Dermis microvascular lymphatic vessel endothelial cell (primary cell): Measurements from ENCODE around the gene CBX5. TPM values are rescaled to one million over a fixed set of nuclear protein-coding genes. Genes with fewer than 3 reads are reported as not detected.
"Not testable (repeated sequence)": the region's sequence is repeated elsewhere in the genome, so short reads cannot be mapped to it uniquely, and the experiment has no call there.

Experiments
- DNase-seq, 2 donors: peaks; one replicate each; pipeline versions ENCODE4 v3.0.0 to v3.0.0-alpha.2; 2010; ENCODE audit warnings: low read depth in 2 of 2
- total RNA-seq: library from RNA; depleted of rRNA; stranded (reverse); fragments of >200 nt; gene quantifications from 2 replicates; pipeline ENCODE4 v1.2.1, GENCODE V29; 2014

CBX5 gene
- 30.9 and 31.9 TPM in 2 replicates for total RNA-seq

DNA sequence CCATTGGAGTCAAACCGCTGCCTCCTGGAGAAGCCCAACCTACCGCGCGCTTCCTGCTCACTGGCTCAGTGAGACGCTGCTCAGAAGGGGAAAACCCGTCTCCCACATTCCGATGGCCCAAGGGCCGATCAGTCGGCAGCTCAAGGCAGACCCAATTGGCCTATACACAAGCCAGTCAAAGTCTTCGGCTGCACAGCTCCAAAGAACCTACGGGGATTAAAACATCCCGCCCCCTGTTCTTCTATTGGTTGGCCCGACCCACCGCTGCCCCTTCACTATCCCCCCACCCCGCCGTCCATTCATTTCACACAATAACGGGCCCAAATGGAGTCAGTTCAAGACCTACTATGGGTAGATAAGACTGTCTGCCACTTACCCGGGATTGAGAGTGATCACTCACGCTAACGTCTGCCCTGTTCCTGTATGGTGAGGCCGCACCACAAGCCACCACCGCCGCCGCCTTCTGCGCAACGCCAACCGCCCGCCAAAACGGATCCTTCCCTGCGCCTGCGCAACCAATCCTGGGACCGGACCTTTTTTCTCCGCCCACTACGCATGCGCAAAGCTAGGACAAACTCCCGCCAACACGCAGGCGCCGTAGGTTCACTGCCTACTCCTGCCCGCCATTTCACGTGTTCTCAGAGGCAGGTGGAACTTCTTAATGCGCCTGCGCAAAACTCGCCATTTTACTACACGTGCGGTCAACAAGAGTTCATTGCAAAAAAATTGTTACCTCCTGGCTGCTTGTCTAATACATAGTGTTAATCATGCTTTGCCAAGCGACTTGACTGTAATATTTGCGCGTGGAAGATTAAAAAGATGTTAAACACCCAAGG lies at the start of gene CBX5:
TSS of gene CBX5 (minus strand) at position 491 of the 836 bp plus-strand sequence. CDS start 22,472 bp downstream, outside the sequence.
- DNase-seq: peak; percentile 99 to 100

DNA sequence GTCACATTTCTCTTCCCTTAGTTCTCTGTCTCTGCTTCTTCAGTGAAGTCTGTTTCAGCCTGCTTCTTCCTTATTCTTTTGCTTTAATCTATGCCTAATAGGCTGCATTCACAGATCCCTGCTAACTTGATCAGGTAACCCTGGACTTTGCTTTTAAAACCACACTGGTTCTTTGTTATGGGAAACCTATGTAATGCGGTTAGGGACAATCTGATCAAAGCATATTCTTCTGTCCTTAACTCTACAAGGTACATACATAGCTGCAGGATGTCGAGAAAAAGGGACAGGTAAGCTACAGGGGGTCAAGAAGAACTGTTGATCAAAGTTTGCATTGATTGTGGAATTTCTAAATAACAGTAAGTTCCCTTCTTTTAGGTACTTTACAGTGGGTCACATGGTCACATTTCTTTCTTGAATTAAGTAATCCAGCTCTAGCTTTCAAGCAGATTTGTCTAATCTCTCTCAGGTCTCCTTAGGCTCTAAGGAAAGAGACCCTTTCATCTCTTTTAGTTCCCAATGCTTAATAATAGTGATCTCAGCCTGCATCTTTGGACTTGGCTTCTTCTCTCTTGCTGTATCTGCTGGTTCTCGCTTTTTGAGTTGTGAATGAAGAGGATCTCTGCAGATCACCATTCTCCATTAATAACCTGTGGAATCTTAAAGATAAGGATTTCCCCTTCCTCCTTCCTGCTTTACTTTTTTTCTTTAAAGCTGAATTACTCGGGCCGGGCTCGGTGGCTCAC lies 48.8 kb upstream of the CBX5 start:
- DNase-seq: no peak

DNA sequence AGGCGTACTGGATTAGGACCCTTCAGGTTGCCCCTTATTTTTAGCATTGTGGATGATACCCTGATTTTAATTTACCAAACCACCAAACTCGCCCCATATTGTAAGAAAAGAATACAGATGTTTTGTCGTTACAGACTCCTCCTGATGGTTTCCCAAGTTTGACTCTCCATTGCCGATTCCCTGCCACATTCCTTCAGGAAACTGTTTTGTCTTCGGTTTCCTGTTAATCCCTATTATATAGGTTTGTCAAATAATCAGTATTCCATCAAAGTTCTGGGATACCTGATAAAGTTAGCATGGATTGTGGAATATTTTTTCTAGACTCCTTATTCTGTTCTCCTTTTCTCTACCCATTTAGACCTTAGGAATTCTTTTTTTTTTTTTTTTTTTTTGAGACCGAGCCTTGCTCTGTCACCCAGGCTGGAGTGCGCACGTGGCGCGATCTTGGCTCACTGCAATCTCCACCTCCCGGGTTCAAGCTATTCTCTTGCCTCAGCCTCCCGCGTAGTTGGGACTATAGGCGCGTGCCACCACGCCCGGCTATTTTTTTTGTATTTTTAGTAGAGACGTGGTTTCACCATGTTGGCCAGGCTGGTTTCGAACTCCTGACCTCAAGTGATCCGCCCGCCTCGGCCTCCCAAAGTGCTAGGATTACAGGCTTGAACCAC lies 45.7 kb upstream of the CBX5 start:
- not testable (repeated sequence) for DNase-seq

DNA sequence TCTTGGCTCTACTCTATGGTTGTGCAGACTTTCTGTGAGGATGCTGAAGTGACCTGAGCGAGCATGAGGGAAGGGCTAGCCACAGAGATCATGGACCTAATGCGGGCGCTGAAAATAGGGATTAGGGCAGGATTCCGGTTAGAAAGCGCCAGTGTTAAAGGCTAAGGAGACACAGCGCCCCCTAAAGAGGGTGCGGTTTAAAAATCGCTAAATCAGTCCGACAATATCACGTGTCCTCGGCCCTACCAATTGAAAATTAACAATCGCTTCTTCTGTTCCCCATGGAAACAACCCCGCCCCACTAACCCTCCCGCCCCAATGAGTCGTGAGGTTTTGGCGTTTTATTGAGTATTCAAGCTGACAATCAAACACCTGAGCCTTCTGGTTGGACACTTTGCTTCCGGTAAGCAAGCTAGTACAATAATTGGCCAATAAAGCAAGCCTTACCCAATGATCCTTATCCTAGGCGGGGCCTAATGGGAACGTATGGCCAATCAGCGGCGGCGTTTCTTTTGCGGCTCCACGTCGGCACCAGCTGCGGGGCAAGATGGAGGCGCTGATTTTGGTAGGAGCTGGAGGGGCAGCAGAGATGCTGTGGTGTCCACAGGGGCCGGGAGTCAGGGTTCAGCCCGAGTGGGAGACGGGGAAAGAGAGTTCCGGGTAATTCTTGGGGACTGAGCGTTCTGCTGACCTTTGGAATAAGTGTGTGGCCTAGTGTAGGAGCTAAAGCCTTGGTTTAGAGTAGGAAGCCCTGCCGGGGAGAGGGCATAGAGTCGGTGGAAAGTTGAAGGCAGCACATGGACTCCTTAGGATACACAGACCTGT lies 44.9 kb upstream of the CBX5 start, which contains the start of gene COPZ1:
TSS of gene COPZ1 (plus strand) at position 515 of the 825 bp plus-strand sequence. CDS start at position 548, 33 bp downstream.
- DNase-seq: peak; percentile 99 to 100

DNA sequence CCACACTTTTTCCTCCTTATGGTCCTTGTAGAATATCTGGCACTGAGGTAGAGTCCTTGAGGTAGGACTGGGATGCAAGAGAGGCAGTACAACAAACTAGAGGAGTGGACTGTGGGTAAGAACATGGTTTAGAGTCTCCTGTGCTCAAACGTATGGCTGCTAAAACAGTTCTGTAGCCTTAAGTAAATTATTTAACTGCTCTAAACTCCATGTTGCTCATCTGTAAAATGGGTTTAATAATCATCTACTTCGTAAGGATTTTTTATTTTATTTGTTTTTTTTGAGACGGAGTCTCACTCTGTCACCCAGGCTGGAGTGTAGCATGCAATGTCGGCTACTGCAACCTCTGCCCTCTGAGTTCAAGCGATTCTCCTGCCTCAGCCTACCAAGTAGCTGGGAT lies 41.4 kb upstream of the CBX5 start:
- no peak for DNase-seq

DNA sequence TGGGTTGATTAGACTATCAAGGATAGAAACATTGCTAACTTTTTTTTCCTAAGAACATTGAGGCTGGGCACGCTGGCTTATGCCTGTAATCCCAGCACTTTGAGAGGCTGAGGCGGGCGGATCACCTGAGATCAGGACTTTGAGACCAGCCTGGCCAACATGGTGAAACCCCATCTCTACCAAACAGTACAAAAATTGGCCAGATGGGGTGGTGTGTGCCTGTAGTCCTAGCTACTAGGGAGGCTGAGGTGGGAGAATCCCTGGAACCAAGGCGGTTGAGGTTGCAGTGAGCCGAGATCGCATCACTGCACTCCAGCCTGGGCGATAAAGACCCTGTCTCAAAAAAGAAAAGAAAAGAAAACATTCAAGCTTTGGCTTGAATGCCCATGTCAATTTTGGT lies 32.4 kb upstream of the CBX5 start:
- not testable (repeated sequence) for DNase-seq

DNA sequence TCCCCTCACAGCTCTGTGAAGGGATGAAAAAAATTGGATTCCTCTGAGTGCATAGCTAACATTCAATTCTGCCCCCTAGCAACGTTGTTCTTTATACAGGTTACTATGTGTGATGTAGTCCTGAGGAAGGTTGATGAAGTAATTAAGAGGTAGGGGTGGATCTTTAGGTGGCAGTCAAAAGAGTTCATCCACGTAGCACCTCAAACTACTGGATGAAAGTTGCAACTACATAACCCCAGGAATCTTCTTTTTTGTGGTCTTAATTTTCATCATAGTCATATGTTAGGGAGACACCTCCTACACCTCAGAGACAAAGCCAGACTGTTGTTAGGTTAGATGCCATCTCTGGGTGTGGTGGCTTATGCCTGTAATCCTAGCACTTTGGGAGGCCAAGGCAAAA lies 31.1 kb upstream of the CBX5 start:
- DNase-seq: no peak

DNA sequence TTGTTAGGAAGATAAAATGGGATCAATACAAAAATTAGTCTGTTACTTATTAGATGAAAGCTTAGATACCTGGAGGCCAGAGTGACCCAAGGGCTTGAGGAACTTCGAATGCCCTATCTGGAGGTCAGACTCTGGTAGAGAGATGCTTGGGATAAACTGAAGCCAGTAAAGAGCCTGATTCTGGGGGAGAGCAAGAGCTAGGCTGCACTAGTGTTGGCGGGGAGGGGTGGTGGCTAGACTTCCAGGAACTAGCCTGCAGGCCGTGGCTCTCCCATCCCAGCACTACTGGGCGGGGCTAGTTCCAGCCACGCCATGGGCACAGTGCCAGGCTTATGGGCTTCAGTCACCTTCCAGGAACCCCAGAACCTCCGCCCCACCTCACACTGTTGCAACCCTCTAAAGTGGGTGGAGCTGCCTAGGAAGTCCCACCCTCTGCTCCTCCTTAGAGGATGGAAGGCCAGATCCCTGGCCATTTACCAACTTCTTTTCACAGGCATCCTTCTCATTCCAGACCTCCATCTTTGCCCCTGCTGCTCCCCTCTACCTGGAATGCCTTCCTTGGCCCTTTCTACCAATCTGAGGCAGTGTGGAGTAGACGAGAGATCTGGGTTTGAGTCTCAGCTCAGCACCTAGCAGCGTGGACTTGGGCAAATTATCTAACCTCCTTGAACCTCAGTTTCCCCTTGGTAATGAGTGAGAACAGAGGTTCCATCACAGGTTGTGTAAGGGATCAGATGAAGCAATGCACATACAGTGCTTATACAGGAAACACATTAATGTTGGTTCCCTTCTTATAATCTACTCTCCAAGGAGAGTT lies 27.2 kb upstream of the CBX5 start:
- DNase-seq: no peak

DNA sequence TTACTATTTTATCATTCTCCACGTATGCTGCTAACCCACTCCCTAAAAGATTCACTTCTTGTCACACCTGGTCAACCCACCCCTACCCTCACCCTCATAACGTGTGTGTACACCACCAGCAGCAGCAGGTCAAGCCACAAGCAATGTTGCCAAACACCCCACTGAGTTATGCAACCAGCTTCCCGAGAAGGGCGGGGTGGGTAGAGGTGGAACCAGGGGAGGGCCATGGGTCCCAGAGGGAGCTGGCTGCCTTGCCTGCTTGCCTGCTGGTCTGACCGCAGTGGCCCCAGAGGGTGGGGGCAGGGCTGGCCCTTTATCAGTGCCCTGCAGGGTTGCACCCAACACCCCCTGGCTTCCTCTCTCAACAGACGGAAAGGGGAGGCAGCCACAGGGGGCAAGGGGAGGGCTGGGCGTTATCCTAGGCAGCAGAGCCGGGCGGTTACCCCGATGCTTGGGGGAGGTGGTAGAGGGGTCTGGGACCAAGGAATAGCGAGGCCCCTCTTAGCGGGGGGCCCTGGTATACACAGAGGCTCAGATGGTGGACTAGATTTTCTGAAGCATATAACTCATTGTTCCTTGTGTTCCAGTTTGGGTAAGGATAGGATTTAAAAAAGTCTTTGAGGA lies 24.4 kb upstream of the CBX5 start:
- no peak for DNase-seq

DNA sequence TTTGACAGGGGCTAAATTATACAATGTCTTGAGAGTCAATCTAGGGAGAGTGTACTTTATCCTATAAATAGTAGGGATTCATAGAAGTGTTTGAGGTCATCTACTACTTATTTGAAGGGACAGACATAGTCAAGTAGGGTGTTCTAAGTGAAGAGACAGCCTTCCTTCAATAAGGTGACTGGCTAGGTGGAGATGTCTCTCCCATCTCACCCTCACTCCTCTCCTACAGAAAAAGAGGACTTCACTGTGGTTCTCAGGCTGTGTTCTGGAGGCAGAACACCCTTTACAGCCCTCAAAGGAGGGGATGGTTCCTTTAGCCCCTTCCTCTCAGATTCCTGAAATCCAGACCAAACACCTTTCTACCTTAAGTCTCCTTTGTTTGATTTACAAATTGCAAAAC lies 23.7 kb upstream of the CBX5 start:
- DNase-seq: no peak

DNA sequence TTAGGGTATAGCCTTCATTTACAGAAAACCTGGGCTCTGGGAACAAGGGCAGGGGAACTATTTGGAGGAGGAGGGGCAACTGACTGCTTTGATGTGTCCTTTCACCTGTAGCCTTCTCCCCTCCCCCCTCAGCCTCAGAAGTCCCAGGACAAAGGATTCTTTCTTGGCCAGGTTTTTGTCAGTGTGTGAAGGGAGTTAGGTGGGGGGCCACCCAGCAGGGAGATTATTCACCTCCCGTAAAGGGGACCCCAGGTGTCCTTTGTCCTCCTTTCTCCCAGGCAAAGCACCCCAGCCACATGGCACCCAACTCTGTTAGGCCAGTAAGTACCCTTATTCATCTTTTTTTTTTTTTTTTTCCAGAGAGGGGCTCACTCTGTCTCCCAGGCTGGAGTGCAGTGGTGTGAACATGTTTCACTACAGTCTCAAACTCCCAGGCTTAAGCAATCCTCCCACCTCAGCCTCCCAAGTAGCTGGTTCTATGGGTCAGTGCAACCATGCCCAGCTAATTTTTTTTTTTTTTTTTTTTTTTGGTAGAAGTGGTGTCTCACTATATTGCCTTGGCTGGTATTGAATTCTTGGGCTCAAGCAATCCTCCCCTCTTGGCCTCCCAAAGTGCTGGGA lies 21.6 kb upstream of the CBX5 start:
- no peak for DNase-seq

DNA sequence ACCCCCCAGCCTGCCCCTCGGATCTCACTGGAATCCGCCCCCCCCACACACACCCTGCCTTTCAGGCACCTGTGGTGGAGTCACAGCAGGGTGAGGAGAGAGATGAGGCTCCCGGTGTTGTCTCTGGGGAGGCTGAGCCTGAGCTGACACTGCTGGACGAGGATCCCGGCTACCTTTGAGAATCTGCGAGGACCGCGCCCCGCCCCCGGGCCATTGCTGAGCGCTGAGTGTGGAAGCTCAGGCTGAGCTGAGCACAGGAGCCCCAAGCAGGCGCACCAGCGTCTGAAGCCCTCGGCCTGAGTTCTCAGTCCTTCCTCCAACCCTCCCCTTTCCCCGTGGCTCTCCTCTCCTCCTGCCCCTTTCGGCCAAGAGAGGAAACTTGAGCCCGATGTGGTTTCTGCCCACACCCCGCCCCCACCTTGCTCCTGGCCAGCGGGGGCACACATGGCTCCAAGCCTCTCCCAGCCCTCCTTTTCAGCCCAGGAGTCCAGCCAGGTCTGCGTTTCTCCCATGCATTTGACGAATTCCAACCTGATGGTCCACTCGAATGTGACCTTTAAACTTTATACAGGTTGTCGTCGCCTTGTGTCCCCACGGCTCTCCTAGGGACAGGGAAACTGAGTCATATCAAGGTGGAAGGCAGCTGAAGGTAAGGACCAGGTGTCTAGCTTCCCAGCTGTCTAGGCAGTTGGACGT lies 21.0 kb upstream of the CBX5 start, which contains the start of gene NFE2:
TSS of gene NFE2 (minus strand) at position 284 of the 696 bp plus-strand sequence. CDS start 5,767 bp downstream, outside the sequence.
- peak in 1 of 2 donors; percentile 19 for DNase-seq

DNA sequence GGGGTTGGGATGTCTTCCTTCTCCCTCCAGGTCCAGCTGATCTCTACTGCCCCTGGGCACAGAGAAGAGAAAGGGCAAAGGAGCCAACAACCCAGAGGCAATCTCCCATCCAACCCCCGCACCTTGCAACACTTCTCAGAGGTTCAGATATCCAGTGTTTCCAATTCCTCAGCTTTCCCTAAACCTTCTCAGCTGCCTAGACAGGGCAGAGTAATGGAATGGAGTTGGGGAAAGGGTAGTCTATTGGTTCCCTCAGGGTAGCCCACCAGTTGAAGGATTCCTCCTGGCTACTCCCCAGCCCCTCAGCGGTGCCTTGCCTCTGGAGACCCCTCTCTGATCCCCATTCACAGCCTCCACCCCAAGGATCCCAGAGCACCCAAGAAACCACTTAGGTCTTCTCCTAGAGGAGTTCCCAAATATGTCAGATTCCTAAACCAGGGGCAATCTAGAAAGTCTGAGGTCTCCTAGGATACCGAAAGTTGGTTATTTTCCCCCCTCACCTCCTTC lies 20.4 kb upstream of the CBX5 start:
- no peak for DNase-seq

DNA sequence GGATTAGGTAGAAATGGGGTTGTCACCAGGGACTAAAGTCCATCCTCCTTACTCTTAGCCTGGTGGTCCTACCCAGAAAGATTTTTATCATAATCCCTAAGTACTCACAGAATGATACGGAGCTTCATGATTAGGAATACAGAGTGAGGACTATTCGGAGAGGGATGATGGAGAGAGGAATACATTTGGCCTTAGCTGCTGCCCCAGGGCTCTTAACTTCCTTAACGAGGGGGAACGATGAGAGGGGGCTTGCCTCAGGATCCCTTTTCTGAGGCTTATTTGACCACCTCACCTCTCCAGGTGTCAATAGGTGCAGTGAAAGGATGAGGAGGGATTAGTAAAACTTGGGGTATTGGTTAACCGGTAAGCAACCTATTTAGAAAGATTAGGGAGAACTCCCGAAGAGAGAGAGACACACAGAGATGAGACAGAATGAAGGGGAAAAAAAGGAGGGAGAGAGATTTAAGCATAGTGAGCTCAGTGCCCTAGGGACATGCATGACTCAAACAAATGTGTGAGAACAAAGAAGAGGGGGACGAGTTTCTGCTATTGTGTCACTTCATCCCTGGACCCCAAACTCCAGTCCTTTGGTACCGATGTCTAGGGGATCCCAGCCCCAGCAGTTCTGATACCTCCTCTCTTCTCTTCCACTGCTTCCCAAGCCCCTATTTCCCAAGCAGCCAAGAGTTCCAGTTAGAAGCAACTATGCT lies 19.7 kb upstream of the CBX5 start:
- no peak for DNase-seq

DNA sequence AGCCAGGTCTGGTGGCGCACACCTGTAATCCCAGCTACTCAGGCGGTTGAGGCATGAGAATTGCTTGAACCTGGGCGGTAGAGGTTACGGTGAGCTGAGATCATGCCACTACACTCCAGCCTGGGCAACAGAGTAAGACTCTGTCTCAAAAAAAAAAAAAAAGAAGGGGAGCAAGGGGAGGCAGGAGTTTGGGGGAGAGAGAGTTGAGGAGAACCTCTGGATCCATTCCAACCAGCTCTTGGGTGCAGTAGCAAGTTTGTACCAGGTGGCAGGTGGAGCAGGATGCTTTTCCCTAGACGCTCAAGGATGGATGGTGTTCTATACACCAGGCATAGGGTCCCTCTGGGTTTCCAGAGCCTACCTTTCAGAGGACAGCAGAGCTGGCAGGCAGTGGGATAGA lies 19.0 kb upstream of the CBX5 start:
- DNase-seq: no peak

DNA sequence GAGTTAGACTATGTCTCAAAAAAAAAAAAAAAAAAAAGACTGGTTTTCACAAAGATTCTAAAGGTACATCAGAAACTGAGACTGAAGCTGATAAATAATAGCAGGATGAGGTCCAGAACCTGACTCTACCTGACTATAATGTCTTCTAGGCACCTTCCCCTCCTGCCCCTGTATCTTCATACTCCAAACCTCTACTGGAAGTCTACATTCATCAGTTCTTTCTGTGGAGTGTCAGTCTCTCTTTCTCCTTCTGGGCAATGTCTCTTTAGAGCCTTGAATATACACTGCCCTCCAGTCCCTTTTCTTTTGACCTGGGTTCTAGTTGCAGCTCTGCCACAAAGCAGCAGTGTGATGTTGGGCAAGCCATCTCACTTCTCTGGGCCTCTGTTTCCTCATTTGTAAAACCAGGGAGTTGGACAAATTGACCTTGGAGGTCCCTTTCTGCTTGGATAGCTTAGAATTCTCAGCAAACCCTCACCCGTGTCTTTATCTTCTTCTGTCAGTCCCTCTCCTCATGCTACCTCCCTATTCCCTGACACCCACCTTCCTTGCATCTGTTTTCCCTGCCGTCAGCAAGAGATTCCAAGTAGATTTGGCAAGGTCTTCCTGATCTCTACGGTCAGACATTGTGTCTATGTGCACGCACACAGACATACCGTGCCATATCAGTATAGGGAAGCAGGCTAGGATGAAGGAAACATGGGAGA lies 16.6 kb upstream of the CBX5 start:
- no peak for DNase-seq

DNA sequence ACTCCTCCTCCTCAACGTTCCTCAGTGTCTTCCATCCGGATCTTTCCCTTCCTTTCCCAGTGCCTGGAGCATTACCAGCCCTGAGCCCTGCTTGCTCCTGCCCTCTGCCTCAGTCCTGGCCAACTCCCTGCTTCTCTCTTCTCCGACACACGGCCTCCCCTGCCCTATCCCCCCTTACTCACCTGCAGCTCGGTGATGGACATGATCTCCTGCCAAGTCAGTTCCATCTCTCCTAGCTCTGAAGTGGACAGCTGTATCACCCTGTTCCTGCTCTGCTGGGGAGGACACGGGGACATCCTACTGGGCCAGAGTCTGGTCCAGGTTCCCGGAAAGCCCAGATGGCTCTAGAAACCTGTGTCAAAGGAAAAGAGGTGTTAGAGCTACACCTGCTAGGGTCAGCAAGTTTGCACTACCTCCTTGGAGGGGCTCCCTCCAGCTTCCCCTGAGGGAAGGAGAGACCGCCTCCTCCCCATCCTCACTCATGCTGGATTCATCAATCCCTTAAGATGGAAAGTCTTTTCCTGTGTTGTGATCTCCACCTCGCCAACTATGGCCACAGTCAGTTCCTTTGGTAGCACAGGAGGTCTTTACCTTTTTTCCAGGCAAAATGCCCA lies 15.1 kb upstream of the CBX5 start:
- no peak for DNase-seq
